ENCODE measurements around the gene IL6.

IL6 gene

DNA sequence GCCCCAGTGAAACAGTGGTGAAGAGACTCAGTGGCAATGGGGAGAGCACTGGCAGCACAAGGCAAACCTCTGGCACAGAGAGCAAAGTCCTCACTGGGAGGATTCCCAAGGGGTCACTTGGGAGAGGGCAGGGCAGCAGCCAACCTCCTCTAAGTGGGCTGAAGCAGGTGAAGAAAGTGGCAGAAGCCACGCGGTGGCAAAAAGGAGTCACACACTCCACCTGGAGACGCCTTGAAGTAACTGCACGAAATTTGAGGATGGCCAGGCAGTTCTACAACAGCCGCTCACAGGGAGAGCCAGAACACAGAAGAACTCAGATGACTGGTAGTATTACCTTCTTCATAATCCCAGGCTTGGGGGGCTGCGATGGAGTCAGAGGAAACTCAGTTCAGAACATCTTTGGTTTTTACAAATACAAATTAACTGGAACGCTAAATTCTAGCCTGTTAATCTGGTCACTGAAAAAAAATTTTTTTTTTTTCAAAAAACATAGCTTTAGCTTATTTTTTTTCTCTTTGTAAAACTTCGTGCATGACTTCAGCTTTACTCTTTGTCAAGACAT, 574 bp upstream of the IL6 start:
- TF ChIP-seq, protein P1, sequence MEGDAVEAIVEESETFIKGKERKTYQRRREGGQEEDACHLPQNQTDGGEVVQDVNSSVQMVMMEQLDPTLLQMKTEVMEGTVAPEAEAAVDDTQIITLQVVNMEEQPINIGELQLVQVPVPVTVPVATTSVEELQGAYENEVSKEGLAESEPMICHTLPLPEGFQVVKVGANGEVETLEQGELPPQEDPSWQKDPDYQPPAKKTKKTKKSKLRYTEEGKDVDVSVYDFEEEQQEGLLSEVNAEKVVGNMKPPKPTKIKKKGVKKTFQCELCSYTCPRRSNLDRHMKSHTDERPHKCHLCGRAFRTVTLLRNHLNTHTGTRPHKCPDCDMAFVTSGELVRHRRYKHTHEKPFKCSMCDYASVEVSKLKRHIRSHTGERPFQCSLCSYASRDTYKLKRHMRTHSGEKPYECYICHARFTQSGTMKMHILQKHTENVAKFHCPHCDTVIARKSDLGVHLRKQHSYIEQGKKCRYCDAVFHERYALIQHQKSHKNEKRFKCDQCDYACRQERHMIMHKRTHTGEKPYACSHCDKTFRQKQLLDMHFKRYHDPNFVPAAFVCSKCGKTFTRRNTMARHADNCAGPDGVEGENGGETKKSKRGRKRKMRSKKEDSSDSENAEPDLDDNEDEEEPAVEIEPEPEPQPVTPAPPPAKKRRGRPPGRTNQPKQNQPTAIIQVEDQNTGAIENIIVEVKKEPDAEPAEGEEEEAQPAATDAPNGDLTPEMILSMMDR (IDR thresholded peaks at IDR 0.05) = peak; percentile 73

DNA sequence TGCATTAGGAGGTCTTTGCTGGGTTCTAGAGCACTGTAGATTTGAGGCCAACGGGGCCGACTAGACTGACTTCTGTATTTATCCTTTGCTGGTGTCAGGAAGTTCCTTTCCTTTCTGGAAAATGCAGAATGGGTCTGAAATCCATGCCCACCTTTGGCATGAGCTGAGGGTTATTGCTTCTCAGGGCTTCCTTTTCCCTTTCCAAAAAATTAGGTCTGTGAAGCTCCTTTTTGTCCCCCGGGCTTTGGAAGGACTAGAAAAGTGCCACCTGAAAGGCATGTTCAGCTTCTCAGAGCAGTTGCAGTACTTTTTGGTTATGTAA, 675 bp downstream of the IL6 start:
- TF ChIP-seq, protein P1 (IDR thresholded peaks at IDR 0.05) = no peak

DNA sequence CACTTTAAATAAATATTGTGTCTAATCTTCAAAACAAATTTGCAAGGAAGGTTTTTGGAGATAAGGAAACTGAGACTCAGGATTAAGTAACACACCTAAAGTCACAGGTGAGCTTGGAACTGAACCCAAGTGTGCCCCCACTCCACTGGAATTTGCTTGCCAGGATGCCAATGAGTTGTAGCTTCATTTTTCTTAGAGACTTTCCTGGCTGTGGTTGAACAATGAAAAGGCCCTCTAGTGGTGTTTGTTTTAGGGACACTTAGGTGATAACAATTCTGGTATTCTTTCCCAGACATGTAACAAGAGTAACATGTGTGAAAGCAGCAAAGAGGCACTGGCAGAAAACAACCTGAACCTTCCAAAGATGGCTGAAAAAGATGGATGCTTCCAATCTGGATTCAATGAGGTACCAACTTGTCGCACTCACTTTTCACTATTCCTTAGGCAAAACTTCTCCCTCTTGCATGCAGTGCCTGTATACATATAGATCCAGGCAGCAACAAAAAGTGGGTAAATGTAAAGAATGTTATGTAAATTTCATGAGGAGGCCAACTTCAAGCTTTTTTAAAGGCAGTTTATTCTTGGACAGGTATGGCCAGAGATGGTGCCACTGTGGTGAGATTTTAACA, 1.5 kb downstream of the IL6 start:
- TF ChIP-seq, protein P1 (IDR thresholded peaks at IDR 0.05) = peak; percentile 59

DNA sequence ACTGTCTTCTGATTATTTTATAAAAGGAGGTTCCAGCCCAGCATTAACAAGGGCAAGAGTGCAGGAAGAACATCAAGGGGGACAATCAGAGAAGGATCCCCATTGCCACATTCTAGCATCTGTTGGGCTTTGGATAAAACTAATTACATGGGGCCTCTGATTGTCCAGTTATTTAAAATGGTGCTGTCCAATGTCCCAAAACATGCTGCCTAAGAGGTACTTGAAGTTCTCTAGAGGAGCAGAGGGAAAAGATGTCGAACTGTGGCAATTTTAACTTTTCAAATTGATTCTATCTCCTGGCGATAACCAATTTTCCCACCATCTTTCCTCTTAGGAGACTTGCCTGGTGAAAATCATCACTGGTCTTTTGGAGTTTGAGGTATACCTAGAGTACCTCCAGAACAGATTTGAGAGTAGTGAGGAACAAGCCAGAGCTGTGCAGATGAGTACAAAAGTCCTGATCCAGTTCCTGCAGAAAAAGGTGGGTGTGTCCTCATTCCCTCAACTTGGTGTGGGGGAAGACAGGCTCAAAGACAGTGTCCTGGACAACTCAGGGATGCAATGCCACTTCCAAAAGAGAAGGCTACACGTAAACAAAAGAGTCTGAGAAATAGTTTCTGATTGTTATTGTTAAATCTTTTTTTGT, 2.3 kb downstream of the IL6 start:
- TF ChIP-seq, protein P1 (IDR thresholded peaks at IDR 0.05) = no peak

DNA sequence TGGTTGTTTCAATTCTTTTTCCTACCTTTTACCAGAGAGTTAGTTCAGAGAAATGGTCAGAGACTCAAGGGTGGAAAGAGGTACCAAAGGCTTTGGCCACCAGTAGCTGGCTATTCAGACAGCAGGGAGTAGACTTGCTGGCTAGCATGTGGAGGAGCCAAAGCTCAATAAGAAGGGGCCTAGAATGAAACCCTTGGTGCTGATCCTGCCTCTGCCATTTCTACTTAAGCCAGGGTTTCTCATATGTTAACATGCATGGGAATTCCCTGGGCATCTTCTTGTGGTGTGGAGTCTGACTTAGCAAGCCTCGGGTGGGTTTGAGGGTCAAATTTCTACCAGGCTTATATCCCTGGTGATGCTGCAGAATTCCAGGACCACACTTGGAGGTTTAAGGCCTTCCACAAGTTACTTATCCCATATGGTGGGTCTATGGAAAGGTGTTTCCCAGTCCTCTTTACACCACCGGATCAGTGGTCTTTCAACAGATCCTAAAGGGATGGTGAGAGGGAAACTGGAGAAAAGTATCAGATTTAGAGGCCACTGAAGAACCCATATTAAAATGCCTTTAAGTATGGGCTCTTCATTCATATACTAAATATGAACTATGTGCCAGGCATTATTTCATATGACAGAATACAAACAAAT, 3.2 kb downstream of the IL6 start:
- TF ChIP-seq, protein P1 (IDR thresholded peaks at IDR 0.05) = no peak

DNA sequence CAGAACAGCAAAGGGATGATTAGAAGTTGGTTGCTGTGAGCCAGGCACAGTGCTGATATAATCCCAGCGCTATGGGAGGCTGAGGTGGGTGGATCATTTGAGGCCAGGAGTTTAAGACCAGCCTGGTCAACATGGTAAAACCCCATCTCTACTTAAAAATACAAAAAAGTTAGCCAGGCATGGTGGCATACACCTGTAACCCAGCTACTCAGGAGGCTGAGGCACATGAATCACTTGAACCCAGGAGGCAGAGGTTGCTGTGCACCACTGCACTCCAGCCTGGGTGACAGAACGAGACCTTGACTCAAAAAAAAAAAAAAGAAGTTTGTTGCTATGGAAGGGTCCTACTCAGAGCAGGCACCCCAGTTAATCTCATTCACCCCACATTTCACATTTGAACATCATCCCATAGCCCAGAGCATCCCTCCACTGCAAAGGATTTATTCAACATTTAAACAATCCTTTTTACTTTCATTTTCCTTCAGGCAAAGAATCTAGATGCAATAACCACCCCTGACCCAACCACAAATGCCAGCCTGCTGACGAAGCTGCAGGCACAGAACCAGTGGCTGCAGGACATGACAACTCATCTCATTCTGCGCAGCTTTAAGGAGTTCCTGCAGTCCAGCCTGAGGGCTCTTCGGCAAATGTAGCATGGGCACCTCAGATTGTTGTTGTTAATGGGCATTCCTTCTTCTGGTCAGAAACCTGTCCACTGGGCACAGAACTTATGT, 4.1 kb downstream of the IL6 start:
- TF ChIP-seq, protein P1 (IDR thresholded peaks at IDR 0.05) = no peak

DNA sequence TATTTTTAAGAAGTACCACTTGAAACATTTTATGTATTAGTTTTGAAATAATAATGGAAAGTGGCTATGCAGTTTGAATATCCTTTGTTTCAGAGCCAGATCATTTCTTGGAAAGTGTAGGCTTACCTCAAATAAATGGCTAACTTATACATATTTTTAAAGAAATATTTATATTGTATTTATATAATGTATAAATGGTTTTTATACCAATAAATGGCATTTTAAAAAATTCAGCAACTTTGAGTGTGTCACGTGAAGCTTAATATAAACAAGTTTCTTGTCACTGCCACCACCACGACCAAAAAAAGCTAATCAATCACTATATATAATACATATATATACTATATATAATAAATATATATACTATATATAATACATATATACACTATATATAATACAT, 4.8 kb downstream of the IL6 start:
- TF ChIP-seq, protein P1 (IDR thresholded peaks at IDR 0.05) = no peak

Data from LNCAP (cell line).